ENCODE measurements around the gene ACAA2.

DNA sequence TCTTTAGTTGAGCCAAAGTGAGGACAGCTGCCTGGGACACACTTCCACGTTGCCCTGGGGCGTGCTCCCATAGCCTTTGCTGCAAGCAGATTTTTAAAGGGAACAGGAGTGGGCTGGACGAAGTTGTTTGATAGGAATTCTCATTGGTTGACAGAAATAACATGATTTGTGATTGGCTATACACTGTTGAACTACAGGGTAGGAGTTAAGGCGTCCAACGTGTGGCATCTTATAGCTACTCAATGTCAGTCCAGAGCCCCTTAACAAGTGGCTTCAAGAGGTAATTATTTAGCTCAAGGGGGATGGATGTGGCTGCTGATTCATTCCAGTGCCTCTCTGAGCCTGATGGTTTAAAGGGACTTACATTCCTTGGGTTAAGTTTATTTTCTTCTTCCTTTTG is 65.5 kb downstream of the ACAA2 start:
- no peak for TF ChIP-seq FOXM1 (IDR thresholded peaks at IDR 0.05; ENCODE audit: borderline replicate concordance)
- no peak for TF ChIP-seq SUZ12 (IDR thresholded peaks at IDR 0.05)
- no peak for TF ChIP-seq BHLHE40 (IDR thresholded peaks at IDR 0.05; ENCODE audit: borderline replicate concordance)

Data from HEK293T (cell line).